HEK293 (cell line): ENCODE data around the gene AFAP1L2.

Source experiments
- CTCF ChIA-PET: fragments of 350-600 bp; formaldehyde crosslinking; extraction: SDS; loops from one replicate; lab custom pipeline; 2021; ENCODE audit warnings: antibody characterized with exemption; lab: Yijun Ruan, JAX
- POLR2A ChIA-PET: fragments of 300-600 bp; formaldehyde crosslinking; extraction: SDS; loops from one replicate; lab custom pipeline; 2020; ENCODE audit warnings: antibody characterized with exemption, inconsistent platforms; lab: Yijun Ruan, JAX
- H3K27ac ChIP-seq: fragments of 200-500 bp; sonication (Bioruptor generic); 2 replicates; pipeline ENCODE4 v1.5.1; 2014; ENCODE audit warnings: low read depth, low read length, control low read depth, inconsistent platforms; ENCODE audit errors: extremely low read depth
- H3K36me3 ChIP-seq, 2 experiments: fragments of 200-500 bp in 1 of 2; sonication (Bioruptor generic) in 1 of 2; 1 replicate in 1 of 2; 2 replicates in 1 of 2; pipeline ENCODE4 v1.5.1; 2014 to 2017; ENCODE audit warnings: inconsistent platforms in 2 of 2, low read length in 2 of 2; ENCODE audit not compliant: control insufficient read depth in 2 of 2, insufficient read depth in 1 of 2
- H3K4me1 ChIP-seq: fragments of 200-500 bp; sonication (Bioruptor generic); 2 replicates; pipeline ENCODE4 v1.5.1; 2014; ENCODE audit warnings: mild to moderate bottlenecking, low read length, inconsistent platforms; ENCODE audit not compliant: control insufficient read depth, insufficient read depth
- H3K4me3 ChIP-seq: 2 replicates; pipeline ENCODE4 v1.5.1; 2011; ENCODE audit warnings: low read depth, mild to moderate bottlenecking, control low read depth, low read length, moderate library complexity
- H3K9me3 ChIP-seq: fragments of 200-500 bp; sonication (Bioruptor generic); 2 replicates; pipeline ENCODE4 v1.5.1; 2014; ENCODE audit warnings: low read depth, low read length, inconsistent platforms; ENCODE audit not compliant: control insufficient read depth, insufficient read depth
- AEBP2 ChIP-seq: fragments of 450-650 bp; formaldehyde crosslinking; IDR thresholded peaks from 2 replicates; pipeline ENCODE4 v1.5.1; 2016; ENCODE audit warnings: missing biosample characterization, missing genetic modification characterization, borderline replicate concordance
- GFI1B ChIP-seq: fragments of 450-650 bp; formaldehyde crosslinking; IDR thresholded peaks from 2 replicates; pipeline ENCODE4 v1.5.1; 2016; ENCODE audit warnings: missing biosample characterization, missing genetic modification characterization
- INSM2 ChIP-seq: fragments of 450-650 bp; formaldehyde crosslinking; IDR thresholded peaks from 2 replicates; pipeline ENCODE4 v1.5.1; 2016; ENCODE audit warnings: missing biosample characterization, missing genetic modification characterization
- KLF7 ChIP-seq: fragments of 450-650 bp; formaldehyde crosslinking; IDR thresholded peaks from 2 replicates; pipeline ENCODE4 v1.5.1; 2016; ENCODE audit warnings: missing biosample characterization, missing genetic modification characterization, borderline replicate concordance
- MEIS1 ChIP-seq: sonication (generic); formaldehyde crosslinking; IDR thresholded peaks from 2 replicates; pipeline ENCODE4 v1.8.1; 2022; ENCODE audit warnings: missing genetic modification reagents, mild to moderate bottlenecking, borderline replicate concordance
- SCRT1 ChIP-seq: fragments of 450-650 bp; formaldehyde crosslinking; IDR thresholded peaks from 2 replicates; pipeline ENCODE4 v1.5.1; 2016; ENCODE audit warnings: missing biosample characterization, missing genetic modification characterization, borderline replicate concordance
- ZBTB11 ChIP-seq: fragments of 450-650 bp; formaldehyde crosslinking; conservative IDR thresholded peaks from 2 replicates; pipeline ENCODE4 v1.5.1; 2016; ENCODE audit warnings: low read depth, missing biosample characterization, missing genetic modification characterization
- ZBTB21 ChIP-seq: fragments of 450-650 bp; formaldehyde crosslinking; IDR thresholded peaks from 2 replicates; pipeline ENCODE4 v1.5.1; 2017; ENCODE audit warnings: missing biosample characterization, missing genetic modification characterization
- ZNF16 ChIP-seq: fragments of 450-650 bp; formaldehyde crosslinking; IDR thresholded peaks from 2 replicates; pipeline ENCODE4 v1.5.1; 2016; ENCODE audit warnings: low read depth, missing biosample characterization, missing genetic modification characterization
- ZNF202 ChIP-seq: fragments of 450-650 bp; formaldehyde crosslinking; IDR thresholded peaks from 2 replicates; pipeline ENCODE4 v1.5.1; 2016; ENCODE audit warnings: missing biosample characterization, missing genetic modification characterization, borderline replicate concordance
- ZNF341 ChIP-seq: fragments of 450-650 bp; formaldehyde crosslinking; IDR thresholded peaks from 2 replicates; pipeline ENCODE4; 2016; ENCODE audit warnings: low read depth, missing biosample characterization, missing genetic modification characterization
- ZNF391 ChIP-seq: fragments of 450-650 bp; formaldehyde crosslinking; IDR thresholded peaks from 2 replicates; pipeline ENCODE4 v1.5.1; 2016; ENCODE audit warnings: low read depth, missing biosample characterization, missing genetic modification characterization, borderline replicate concordance
- ZNF398 ChIP-seq: fragments of 450-650 bp; formaldehyde crosslinking; IDR thresholded peaks from 2 replicates; pipeline ENCODE4 v1.5.1; 2017; ENCODE audit warnings: missing biosample characterization, missing genetic modification characterization
- ZNF423 ChIP-seq: fragments of 450-650 bp; formaldehyde crosslinking; IDR thresholded peaks from 2 replicates; pipeline ENCODE4 v1.5.1; 2016; ENCODE audit warnings: missing biosample characterization, missing genetic modification characterization
- ZNF707 ChIP-seq: fragments of 450-650 bp; formaldehyde crosslinking; IDR thresholded peaks from 2 replicates; pipeline ENCODE4 v1.5.1; 2016; ENCODE audit warnings: missing biosample characterization, missing genetic modification characterization
- ZNF776 ChIP-seq: fragments of 450-650 bp; formaldehyde crosslinking; IDR thresholded peaks from 2 replicates; pipeline ENCODE4 v1.5.0; 2017; ENCODE audit warnings: missing biosample characterization, missing genetic modification characterization, borderline replicate concordance
- ZNF843 ChIP-seq: fragments of 450-650 bp; formaldehyde crosslinking; IDR thresholded peaks from 2 replicates; pipeline ENCODE4 v1.5.1; 2016; ENCODE audit warnings: missing biosample characterization, missing genetic modification characterization
- TF ChIP-seq, protein P1 (sequence below): fragments of 450-650 bp; formaldehyde crosslinking; IDR thresholded peaks from 2 replicates; pipeline ENCODE4 v1.5.1; 2016; ENCODE audit warnings: missing biosample characterization, missing genetic modification characterization

The AFAP1L2 gene

GRCh38 chr10:114260366-114260765, 143.9 kb downstream of the AFAP1L2 start:
- H3K4me3 ChIP-seq, result no peak overlapping the region
- no peaks in the 10 kb centered on the region for H3K9me3 ChIP-seq
- no peak overlapping the region for H3K27ac ChIP-seq
- H3K36me3 ChIP-seq, result no peaks in the 10 kb centered on the region
- ChIA-PET CTCF (interaction anchor here (1.2 kb wide), 1 partner anchor 13 kb away, joined by 3 read pairs; no protein-coding TSS in a partner anchor), POLR2A (no interaction called here)
- H3K4me1 ChIP-seq, result peaks cover 4% of the 10 kb centered on the region; the same call in 1 of the 2 replicates
- TF ChIP-seq ZNF341 (tag by site-specific recombination), result no peak
- TF ChIP-seq ZNF16 (tag by site-specific recombination), result no peak
- no peak for TF ChIP-seq ZNF202
- TF ChIP-seq GFI1B, result no peak
- no peak for TF ChIP-seq ZNF391 (tag by site-specific recombination)
- no peak for TF ChIP-seq ZBTB11 (tag by site-specific recombination)
- TF ChIP-seq ZNF398, result no peak
- no peak for TF ChIP-seq ZBTB21
- no peak for TF ChIP-seq ZNF423 (tag by site-specific recombination)
- TF ChIP-seq, protein P1, sequence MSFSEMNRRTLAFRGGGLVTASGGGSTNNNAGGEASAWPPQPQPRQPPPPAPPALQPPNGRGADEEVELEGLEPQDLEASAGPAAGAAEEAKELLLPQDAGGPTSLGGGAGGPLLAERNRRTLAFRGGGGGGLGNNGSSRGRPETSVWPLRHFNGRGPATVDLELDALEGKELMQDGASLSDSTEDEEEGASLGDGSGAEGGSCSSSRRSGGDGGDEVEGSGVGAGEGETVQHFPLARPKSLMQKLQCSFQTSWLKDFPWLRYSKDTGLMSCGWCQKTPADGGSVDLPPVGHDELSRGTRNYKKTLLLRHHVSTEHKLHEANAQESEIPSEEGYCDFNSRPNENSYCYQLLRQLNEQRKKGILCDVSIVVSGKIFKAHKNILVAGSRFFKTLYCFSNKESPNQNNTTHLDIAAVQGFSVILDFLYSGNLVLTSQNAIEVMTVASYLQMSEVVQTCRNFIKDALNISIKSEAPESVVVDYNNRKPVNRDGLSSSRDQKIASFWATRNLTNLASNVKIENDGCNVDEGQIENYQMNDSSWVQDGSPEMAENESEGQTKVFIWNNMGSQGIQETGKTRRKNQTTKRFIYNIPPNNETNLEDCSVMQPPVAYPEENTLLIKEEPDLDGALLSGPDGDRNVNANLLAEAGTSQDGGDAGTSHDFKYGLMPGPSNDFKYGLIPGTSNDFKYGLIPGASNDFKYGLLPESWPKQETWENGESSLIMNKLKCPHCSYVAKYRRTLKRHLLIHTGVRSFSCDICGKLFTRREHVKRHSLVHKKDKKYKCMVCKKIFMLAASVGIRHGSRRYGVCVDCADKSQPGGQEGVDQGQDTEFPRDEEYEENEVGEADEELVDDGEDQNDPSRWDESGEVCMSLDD (tag by site-specific recombination), result no peak
- no peak for TF ChIP-seq SCRT1 (tag by site-specific recombination)
- TF ChIP-seq INSM2, result no peak
- TF ChIP-seq, all 188 proteins: peak for 0

GRCh38 chr10:114259824-114260223, 144.5 kb downstream of the AFAP1L2 start:
- ChIA-PET POLR2A (no interaction called here), CTCF (interaction anchor here (1.2 kb wide), 1 partner anchor 13 kb away, joined by 3 read pairs; no protein-coding TSS in a partner anchor)
- Histone ChIP-seq H3K27ac (no peak overlapping the region), H3K9me3 (no peaks in the 10 kb centered on the region), H3K4me3 (no peak overlapping the region), H3K4me1 (peaks cover 4% of the 10 kb centered on the region; the same call in 1 of the 2 replicates), H3K36me3 (no peaks in the 10 kb centered on the region)
- TF ChIP-seq MEIS1 (no peak), INSM2 (no peak), KLF7 (tag by site-specific recombination) (no peak), ZNF776 (tag by site-specific recombination) (no peak), ZNF843 (tag by site-specific recombination) (no peak), ZNF707 (tag by site-specific recombination) (no peak), AEBP2 (tag by site-specific recombination) (no peak)
